Measurements from ENCODE around the gene CD226.
"Not testable (repeated sequence)": the region's sequence is repeated elsewhere in the genome, so short reads cannot be mapped to it uniquely, and the experiment has no call there.

CD226 gene

GRCh38 chr18:69906765-69907164 lies 40.9 kb downstream of the CD226 start:
- Histone ChIP-seq H2AFZ (ENCODE audit: low read depth, low read length) (no peak overlapping the region), H3K79me2 (ENCODE audit: insufficient read depth, low read length) (no peaks in the 10 kb centered on the region), H4K20me1 (ENCODE audit: insufficient read depth, low read length) (no peaks in the 10 kb centered on the region), H3K9ac (ENCODE audit: low read depth, low read length) (no peak overlapping the region), H3K4me1 (ENCODE audit: insufficient read depth, low read length) (no peaks in the 10 kb centered on the region), H3K4me3 (ENCODE audit: low read depth in 1 of 2, low read length in 2 of 2) (no peak overlapping the region), H3K27me3 (ENCODE audit: insufficient read depth, low read length, poor library complexity) (no peaks in the 10 kb centered on the region), H3K9me3 (ENCODE audit: insufficient read depth, low read length, severe bottlenecking) (no peaks in the 10 kb centered on the region), H3K36me3 (ENCODE audit: insufficient read depth, low read length) (no peaks in the 10 kb centered on the region), H3K27ac (ENCODE audit: low read length) (no peak overlapping the region), H3K4me2 (ENCODE audit: insufficient read depth, low read length) (no peak overlapping the region)
- DNase-seq (no peak), ATAC-seq (ENCODE audit: insufficient read depth, low read depth) (no peak)
- no peak for TF ChIP-seq CTCF (IDR thresholded peaks at IDR 0.05; ENCODE audit: borderline replicate concordance, extremely low read depth, low read length, poor library complexity, severe bottlenecking)
- TF ChIP-seq EZH2 (IDR thresholded peaks at IDR 0.05; ENCODE audit: borderline replicate concordance, low read depth, low read length, severe bottlenecking) = no peak

GRCh38 chr18:69900941-69901340 lies 46.7 kb downstream of the CD226 start:
- H3K79me2 ChIP-seq (ENCODE audit: insufficient read depth, low read length) = no peaks in the 10 kb centered on the region
- H3K27ac ChIP-seq (ENCODE audit: low read length) = no peak overlapping the region
- no peaks in the 10 kb centered on the region for H3K9me3 ChIP-seq (ENCODE audit: insufficient read depth, low read length, severe bottlenecking)
- no peak overlapping the region for H3K9ac ChIP-seq (ENCODE audit: low read depth, low read length)
- H4K20me1 ChIP-seq (ENCODE audit: insufficient read depth, low read length) = no peaks in the 10 kb centered on the region
- DNase-seq (no peak), ATAC-seq (ENCODE audit: insufficient read depth, low read depth) (peak; percentile 11; the same call in 2 of the 3 replicates)
- H3K4me3 ChIP-seq (ENCODE audit: low read depth in 1 of 2, low read length in 2 of 2) = no peak overlapping the region
- H2AFZ ChIP-seq (ENCODE audit: low read depth, low read length) = no peak overlapping the region
- peak; percentile 19 for TF ChIP-seq CTCF (IDR thresholded peaks at IDR 0.05; ENCODE audit: borderline replicate concordance, extremely low read depth, low read length, poor library complexity, severe bottlenecking)
- no peak for TF ChIP-seq EZH2 (IDR thresholded peaks at IDR 0.05; ENCODE audit: borderline replicate concordance, low read depth, low read length, severe bottlenecking)
- H3K27me3 ChIP-seq (ENCODE audit: insufficient read depth, low read length, poor library complexity) = no peaks in the 10 kb centered on the region
- peaks cover 17% of the 10 kb centered on the region for H3K4me1 ChIP-seq (ENCODE audit: insufficient read depth, low read length)
- no peak overlapping the region for H3K4me2 ChIP-seq (ENCODE audit: insufficient read depth, low read length)
- H3K36me3 ChIP-seq (ENCODE audit: insufficient read depth, low read length) = no peaks in the 10 kb centered on the region

DNA sequence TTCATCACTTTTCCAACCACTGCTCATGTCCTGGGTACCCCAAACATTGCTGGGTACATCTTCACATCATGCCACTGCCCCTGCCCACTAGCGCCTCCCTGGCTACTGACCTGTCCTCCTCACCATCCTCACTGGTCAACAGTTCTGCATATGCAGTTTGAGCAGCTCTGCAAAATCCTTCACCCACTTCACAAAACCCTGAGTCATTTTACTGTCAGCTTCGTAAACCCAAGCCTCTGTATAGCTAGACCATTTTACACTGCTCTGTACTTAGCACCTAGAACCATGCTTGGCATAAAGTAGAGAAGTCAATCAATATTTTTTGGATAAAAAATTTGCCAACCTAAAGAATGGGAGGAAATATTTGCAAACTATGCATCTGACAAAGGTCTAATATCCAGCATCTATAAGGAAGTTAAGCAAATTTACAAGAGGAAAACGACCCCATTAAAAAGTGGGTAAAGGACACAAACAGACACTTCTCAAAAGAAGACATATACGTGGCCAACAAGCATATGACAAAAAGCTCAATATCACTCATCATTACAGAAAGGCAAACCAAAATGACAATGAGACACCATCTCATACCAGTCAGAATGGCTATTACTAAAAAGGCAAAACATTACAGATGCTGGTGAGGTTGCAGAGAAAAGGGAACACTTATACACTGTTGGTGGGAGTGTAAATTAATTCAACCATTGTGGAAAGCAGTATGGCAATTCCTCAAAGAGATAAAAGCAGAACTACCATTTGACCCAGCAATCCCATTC lies 48.3 kb downstream of the CD226 start:
- H3K4me3 ChIP-seq (ENCODE audit: low read depth in 1 of 2, low read length in 2 of 2); H3K79me2 ChIP-seq (ENCODE audit: insufficient read depth, low read length); H3K36me3 ChIP-seq (ENCODE audit: insufficient read depth, low read length); H3K9me3 ChIP-seq (ENCODE audit: insufficient read depth, low read length, severe bottlenecking); H3K9ac ChIP-seq (ENCODE audit: low read depth, low read length); ATAC-seq (ENCODE audit: insufficient read depth, low read depth); DNase-seq; H3K4me2 ChIP-seq (ENCODE audit: insufficient read depth, low read length); H2AFZ ChIP-seq (ENCODE audit: low read depth, low read length); H3K27me3 ChIP-seq (ENCODE audit: insufficient read depth, low read length, poor library complexity); H3K27ac ChIP-seq (ENCODE audit: low read length); H4K20me1 ChIP-seq (ENCODE audit: insufficient read depth, low read length): not testable (repeated sequence)
- H3K4me1 ChIP-seq (ENCODE audit: insufficient read depth, low read length) = peaks cover 17% of the 10 kb centered on the region

DNA sequence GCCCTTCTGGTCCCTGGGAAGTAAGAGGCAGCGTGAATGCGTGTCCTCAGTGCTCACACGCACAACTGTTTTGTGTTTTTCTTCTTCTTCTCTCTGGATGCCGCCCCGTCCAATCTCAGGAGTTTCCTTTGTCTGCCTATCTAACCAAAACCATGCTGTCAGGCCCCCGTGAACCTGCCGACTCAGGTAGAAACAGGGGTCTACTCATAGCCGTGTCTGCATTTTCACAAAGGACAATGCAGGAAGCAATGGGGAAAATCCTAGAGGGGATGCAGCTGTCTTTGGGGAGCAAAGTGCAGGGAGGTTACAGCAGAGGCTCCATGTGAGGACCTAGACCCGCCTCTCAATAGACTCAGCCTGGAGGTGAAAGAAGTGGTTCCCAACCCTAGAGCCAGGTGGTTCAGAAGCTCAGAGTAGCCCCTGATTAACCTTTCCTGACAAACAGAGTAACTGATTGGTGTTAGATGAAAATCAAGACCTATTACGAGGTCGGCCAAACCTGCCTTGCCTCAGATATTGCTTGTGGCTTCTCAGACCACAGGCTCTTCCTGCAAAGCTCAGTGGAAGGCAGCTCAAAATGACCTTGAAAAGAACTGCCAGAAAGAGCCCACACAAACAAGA lies 49.3 kb downstream of the CD226 start:
- Histone ChIP-seq H3K27ac (ENCODE audit: low read length) (no peak overlapping the region), H3K4me2 (ENCODE audit: insufficient read depth, low read length) (no peak overlapping the region), H4K20me1 (ENCODE audit: insufficient read depth, low read length) (no peaks in the 10 kb centered on the region), H3K9ac (ENCODE audit: low read depth, low read length) (no peak overlapping the region), H3K4me3 (ENCODE audit: low read depth in 1 of 2, low read length in 2 of 2) (no peak overlapping the region), H2AFZ (ENCODE audit: low read depth, low read length) (no peak overlapping the region), H3K9me3 (ENCODE audit: insufficient read depth, low read length, severe bottlenecking) (no peaks in the 10 kb centered on the region), H3K79me2 (ENCODE audit: insufficient read depth, low read length) (no peaks in the 10 kb centered on the region), H3K4me1 (ENCODE audit: insufficient read depth, low read length) (peaks cover 17% of the 10 kb centered on the region), H3K36me3 (ENCODE audit: insufficient read depth, low read length) (no peaks in the 10 kb centered on the region), H3K27me3 (ENCODE audit: insufficient read depth, low read length, poor library complexity) (no peaks in the 10 kb centered on the region)
- ATAC-seq (ENCODE audit: insufficient read depth, low read depth) (peak; percentile 55), DNase-seq (no peak)
- no peak for TF ChIP-seq EZH2 (IDR thresholded peaks at IDR 0.05; ENCODE audit: borderline replicate concordance, low read depth, low read length, severe bottlenecking)
- no peak for TF ChIP-seq CTCF (IDR thresholded peaks at IDR 0.05; ENCODE audit: borderline replicate concordance, extremely low read depth, low read length, poor library complexity, severe bottlenecking)
